Peyer's patch (tissue), 4 donors: ENCODE data around the gene GOLPH3.

Experiments used
- CTCF ChIP-seq, 6 experiments: fragments of 450-650 bp in 4 of 6; fragments of 200-600 bp in 2 of 6; sonication (generic) in 1 of 6; IDR thresholded peaks; one replicate each; pipeline ENCODE4 v1.5.1; 2017 to 2019; ENCODE audit warnings: antibody characterized with exemption in 6 of 6, mild to moderate bottlenecking in 3 of 6, moderate library complexity in 1 of 6
- POLR2A ChIP-seq, 2 donors: fragments of 450-650 bp; IDR thresholded peaks; one replicate each; pipeline ENCODE4 v1.5.1; 2017; ENCODE audit warnings: antibody characterized with exemption in 2 of 2, mild to moderate bottlenecking in 2 of 2, moderate library complexity in 2 of 2

GRCh38 chr5:32222723-32223470 is 48.8 kb upstream of the GOLPH3 start:
- no peak for TF ChIP-seq CTCF (IDR thresholded peaks at IDR 0.05)
- TF ChIP-seq POLR2A (IDR thresholded peaks at IDR 0.05) = no peak
